Hepatocyte (in vitro differentiated cells): ENCODE data around the gene ABCG4.

Experiments used
- EZH2 ChIP-seq: fragments of 200-600 bp; sonication (generic); IDR thresholded peaks from 2 replicates; pipeline ENCODE4 v1.6.1; 2016; ENCODE audit warnings: antibody characterized with exemption, mild to moderate bottlenecking, borderline replicate concordance
- EZH2phosphoT487 ChIP-seq: fragments of 200-600 bp; sonication (generic); IDR thresholded peaks from one replicate; pipeline ENCODE4 v1.6.1; 2018; ENCODE audit warnings: antibody characterized with exemption, mild to moderate bottlenecking, low read depth, moderate library complexity; ENCODE audit not compliant: unreplicated experiment, severe bottlenecking
- TF ChIP-seq, protein P1 (sequence below): fragments of 200-600 bp; sonication (generic); IDR thresholded peaks from 2 replicates; pipeline ENCODE4 v1.5.1; 2016; ENCODE audit warnings: antibody characterized with exemption, mild to moderate bottlenecking; ENCODE audit not compliant: poor library complexity

DNA sequence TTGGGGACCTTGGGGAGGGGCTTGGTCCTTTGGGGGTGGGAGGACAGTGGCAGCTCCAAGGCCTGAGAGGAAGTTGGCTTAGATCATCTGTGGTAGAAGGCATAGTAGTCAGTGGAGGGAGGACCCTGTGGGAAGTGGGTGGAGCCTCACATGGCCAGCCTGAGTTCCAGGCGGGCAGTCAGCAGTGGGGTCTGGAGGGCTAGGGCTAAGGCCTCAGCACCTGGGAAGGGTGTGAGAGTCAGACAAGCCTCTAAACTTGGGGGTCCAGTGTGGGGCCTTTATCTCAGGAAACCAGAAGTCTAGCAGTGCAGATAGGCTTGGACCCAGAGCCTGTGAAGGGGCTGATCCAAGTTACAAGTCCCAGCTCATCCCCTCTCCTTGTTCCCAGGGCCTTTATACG, 23.7 kb downstream of the ABCG4 start:
- TF ChIP-seq, protein P1, sequence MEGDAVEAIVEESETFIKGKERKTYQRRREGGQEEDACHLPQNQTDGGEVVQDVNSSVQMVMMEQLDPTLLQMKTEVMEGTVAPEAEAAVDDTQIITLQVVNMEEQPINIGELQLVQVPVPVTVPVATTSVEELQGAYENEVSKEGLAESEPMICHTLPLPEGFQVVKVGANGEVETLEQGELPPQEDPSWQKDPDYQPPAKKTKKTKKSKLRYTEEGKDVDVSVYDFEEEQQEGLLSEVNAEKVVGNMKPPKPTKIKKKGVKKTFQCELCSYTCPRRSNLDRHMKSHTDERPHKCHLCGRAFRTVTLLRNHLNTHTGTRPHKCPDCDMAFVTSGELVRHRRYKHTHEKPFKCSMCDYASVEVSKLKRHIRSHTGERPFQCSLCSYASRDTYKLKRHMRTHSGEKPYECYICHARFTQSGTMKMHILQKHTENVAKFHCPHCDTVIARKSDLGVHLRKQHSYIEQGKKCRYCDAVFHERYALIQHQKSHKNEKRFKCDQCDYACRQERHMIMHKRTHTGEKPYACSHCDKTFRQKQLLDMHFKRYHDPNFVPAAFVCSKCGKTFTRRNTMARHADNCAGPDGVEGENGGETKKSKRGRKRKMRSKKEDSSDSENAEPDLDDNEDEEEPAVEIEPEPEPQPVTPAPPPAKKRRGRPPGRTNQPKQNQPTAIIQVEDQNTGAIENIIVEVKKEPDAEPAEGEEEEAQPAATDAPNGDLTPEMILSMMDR: no peak
- TF ChIP-seq EZH2 (no peak), EZH2phosphoT487 (no peak)
